GM20000 (cell line): Measurements from ENCODE around the gene LRRC25.

Experiments used
- DNase-seq: peaks from one replicate; pipeline ENCODE4 v3.0.0; 2012; ENCODE audit warnings: low spot score
- CTCF ChIP-seq: IDR thresholded peaks from 2 replicates; pipeline ENCODE4 v1.5.1; 2012; ENCODE audit warnings: mild to moderate bottlenecking, control low read depth; ENCODE audit errors: extremely low read depth, missing control alignments

LRRC25 gene

GRCh38 chr19:18443406-18443805 is 46.0 kb upstream of the LRRC25 start:
- TF ChIP-seq CTCF = no peak

GRCh38 chr19:18442941-18443340 is 45.5 kb upstream of the LRRC25 start:
- DNase-seq = no peak
- TF ChIP-seq CTCF = no peak

More at GRCh38 chr19:18443406-18443805, 46.0 kb upstream of the LRRC25 start:
- DNase-seq = no peak

- no peak for DNase-seq
- no peak for TF ChIP-seq CTCF
Measured at GRCh38 chr19:18441804-18442788, 44.7 kb upstream of the LRRC25 start.

GRCh38 chr19:18440936-18441803 is 43.7 kb upstream of the LRRC25 start:
- no peak for TF ChIP-seq CTCF
- DNase-seq = no peak

GRCh38 chr19:18440415-18440877 is 43.0 kb upstream of the LRRC25 start:
- peak; percentile 42 for TF ChIP-seq CTCF
- no peak for DNase-seq

GRCh38 chr19:18439910-18440237 is 42.5 kb upstream of the LRRC25 start:
- no peak for TF ChIP-seq CTCF
- no peak for DNase-seq
